ENCODE measurements around the gene SH2D5.

Gene SH2D5

GRCh38 chr1:20695515-20695914, 37.0 kb downstream of the SH2D5 start:
- TF ChIP-seq CTCF (conservative IDR thresholded peaks at IDR 0.05) = no peak
- no peak overlapping the region for H3K27ac ChIP-seq

GRCh38 chr1:20693623-20694022, 38.9 kb downstream of the SH2D5 start:
- TF ChIP-seq CTCF (conservative IDR thresholded peaks at IDR 0.05) = no peak
- H3K27ac ChIP-seq = no peak overlapping the region

DNA sequence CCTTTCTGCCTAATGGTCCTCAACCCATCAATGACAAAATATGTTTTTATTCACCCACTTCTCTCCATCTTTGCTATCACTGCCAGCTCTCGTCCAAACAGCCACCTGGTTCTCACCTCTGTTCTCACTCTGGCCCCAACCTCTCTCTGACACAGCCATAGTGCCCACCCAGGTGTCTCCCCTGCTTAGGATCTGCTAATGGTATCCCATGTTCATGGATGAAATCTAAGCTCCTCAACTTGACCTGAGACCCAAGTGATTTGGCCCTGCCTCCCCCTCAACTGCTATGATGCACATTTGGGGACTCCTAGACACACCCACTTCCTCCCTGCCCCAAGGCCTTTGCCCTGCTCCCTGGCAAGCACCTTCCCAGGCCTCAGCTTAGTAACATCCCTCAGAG, 40.6 kb downstream of the SH2D5 start:
- no peak for TF ChIP-seq CTCF (conservative IDR thresholded peaks at IDR 0.05)
- H3K27ac ChIP-seq = no peak overlapping the region

GRCh38 chr1:20689645-20690056, 42.9 kb downstream of the SH2D5 start:
- TF ChIP-seq CTCF (conservative IDR thresholded peaks at IDR 0.05) = no peak

DNA sequence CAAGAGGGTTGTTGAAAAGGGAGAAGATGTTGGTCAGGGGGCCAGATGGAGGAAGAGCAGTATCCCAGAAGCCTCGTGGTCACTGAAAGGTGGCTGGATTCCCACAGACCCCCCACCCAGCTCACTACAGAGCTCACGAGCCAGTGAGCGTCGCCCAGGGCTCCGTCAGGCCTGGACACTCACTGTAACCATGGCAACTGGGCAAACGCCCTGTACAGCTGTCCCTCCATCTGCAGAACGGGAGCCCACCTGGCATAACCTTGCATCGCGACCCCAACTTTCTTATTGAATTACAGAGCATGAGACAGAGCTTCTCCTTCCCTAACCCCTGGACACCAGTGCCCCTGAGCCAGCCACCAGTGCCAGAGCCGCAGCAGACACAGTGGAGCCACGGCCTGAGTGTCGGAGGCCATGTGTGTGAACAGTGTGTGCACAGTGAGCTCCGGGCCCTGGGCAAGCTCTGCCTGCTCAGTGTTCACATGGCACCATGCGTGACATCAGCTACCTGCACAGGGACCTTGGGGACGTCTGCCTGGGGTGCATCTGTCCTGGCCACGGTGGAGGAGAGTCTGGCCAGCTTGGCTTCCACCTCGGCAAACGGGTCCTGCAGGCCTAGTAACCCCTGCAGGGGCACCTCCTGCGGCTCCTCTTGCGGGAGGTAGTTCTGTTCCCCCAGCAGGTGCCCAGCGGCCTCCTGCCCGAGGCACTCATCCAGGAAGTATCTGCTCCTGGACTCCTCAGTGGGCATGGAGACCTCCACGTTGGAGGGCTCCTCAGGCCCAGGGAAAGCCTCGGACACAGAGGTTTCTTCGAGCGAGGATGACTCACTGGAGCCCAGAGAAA, 45.4 kb downstream of the SH2D5 start:
- no peak for TF ChIP-seq CTCF (conservative IDR thresholded peaks at IDR 0.05)
- H3K27ac ChIP-seq = no peak overlapping the region

More at GRCh38 chr1:20689645-20690056, 42.9 kb downstream of the SH2D5 start:
- no peak overlapping the region for H3K27ac ChIP-seq

- no peak for TF ChIP-seq CTCF (conservative IDR thresholded peaks at IDR 0.05)
- no peak overlapping the region for H3K27ac ChIP-seq
Observed at GRCh38 chr1:20685741-20686140, 46.8 kb downstream of the SH2D5 start.

GRCh38 chr1:20685099-20685662, 47.3 kb downstream of the SH2D5 start:
- H3K27ac ChIP-seq = no peak overlapping the region
- TF ChIP-seq CTCF (conservative IDR thresholded peaks at IDR 0.05) = no peak
